ENCODE results near the gene COMMD1.

Gene COMMD1

DNA sequence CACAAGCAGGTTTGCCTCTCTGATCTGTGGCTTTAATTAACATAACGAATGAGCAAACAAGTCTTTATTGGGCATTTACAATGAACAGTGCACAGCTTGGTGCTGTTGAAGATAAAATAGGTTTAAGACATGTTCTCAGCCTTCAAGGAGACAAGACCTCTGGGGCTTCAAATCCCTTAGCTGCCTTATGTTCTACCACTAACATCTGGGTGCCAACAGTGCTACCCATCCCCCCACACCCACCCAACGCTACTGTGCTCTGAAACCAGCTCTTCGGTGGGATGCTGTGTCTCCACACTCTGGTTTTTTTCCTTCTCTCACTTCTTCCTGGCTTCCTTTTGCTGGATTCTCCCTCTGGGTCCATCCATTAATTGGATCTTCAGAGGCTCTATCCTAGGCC is 276.4 kb downstream of the COMMD1 start:
- DNase-seq (ENCODE audit: low read depth), result no peak

DNA sequence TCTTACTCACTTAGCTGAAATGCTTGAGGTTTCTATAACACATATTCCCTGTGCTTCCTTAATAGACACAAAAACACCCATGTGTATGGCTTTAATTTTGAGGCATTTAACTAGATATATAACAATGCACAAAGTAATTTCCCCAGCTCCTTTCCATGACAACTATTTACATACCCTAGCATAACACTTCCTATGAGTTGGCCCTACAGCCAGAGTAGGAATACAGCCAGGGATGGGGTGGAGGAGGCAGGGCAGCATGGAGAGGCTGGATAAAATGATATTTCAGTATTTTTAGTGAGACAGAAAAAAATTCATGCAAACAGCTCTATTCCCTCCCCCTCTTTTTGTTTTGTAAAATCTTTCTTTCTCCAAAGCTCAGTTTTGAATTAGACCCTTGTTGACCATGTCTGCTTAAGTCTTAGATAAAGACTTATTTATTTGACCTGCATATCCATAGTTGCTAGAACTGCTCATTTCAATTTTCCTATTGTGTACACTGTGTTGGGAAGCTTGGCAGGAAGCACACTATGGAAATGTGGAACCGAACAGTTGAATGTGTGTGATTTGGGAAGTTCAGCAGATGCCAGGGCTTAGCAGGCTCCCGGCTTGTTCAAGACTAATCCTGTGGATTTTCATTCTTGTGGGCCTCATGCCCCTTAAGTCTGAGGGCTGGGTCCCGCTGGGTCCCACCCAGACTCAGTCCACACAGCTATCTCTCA is 279.2 kb downstream of the COMMD1 start:
- DNase-seq (ENCODE audit: low read depth), result no peak
